ENCODE data around the gene TESK2. TPM values are rescaled to one million over a fixed set of nuclear protein-coding genes. Genes with fewer than 3 reads are reported as not detected.

TESK2 gene
- total and polyA plus RNA-seq, 2 of the 13 experiments (the other 11 are each of a cell fraction or from before 2014, with no cell fraction given): 5.5 to 9.6 TPM

DNA sequence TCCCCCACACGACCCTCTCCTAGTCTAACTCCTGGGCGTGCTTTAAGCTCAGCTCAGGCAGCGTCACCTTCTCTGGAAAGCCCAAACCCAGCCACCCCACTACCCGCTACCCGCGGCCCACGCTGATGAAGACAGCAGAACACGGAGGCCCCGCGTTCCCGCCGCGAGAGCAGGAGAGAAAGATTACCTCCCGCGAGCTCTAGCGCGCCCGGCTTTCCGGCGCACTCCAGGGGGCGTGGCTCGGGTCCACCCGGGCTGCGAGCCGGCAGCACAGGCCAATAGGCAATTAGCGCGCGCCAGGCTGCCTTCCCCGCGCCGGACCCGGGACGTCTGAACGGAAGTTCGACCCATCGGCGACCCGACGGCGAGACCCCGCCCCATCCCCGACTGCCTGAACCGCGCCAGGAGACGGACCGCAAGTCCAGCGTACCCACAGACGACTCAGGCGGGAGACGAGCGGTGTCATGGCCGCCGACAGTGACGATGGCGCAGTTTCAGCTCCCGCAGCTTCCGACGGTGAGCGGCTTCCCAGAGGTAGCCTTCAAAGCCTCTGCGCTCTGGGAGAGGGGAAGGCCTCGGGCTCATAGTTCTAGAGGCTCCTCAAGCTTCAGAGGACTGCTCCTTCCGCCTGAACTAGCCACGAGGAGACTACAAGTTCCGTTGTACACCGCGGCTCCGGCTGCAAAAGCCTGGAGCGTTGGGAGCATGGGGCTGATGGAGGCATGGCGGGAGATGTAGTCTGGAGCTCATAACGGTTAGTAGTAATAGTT is 151.0 kb downstream of the TESK2 start, which contains the start of the genes MUTYH and TOE1 (continued):
- TF ChIP-seq, protein P1, sequence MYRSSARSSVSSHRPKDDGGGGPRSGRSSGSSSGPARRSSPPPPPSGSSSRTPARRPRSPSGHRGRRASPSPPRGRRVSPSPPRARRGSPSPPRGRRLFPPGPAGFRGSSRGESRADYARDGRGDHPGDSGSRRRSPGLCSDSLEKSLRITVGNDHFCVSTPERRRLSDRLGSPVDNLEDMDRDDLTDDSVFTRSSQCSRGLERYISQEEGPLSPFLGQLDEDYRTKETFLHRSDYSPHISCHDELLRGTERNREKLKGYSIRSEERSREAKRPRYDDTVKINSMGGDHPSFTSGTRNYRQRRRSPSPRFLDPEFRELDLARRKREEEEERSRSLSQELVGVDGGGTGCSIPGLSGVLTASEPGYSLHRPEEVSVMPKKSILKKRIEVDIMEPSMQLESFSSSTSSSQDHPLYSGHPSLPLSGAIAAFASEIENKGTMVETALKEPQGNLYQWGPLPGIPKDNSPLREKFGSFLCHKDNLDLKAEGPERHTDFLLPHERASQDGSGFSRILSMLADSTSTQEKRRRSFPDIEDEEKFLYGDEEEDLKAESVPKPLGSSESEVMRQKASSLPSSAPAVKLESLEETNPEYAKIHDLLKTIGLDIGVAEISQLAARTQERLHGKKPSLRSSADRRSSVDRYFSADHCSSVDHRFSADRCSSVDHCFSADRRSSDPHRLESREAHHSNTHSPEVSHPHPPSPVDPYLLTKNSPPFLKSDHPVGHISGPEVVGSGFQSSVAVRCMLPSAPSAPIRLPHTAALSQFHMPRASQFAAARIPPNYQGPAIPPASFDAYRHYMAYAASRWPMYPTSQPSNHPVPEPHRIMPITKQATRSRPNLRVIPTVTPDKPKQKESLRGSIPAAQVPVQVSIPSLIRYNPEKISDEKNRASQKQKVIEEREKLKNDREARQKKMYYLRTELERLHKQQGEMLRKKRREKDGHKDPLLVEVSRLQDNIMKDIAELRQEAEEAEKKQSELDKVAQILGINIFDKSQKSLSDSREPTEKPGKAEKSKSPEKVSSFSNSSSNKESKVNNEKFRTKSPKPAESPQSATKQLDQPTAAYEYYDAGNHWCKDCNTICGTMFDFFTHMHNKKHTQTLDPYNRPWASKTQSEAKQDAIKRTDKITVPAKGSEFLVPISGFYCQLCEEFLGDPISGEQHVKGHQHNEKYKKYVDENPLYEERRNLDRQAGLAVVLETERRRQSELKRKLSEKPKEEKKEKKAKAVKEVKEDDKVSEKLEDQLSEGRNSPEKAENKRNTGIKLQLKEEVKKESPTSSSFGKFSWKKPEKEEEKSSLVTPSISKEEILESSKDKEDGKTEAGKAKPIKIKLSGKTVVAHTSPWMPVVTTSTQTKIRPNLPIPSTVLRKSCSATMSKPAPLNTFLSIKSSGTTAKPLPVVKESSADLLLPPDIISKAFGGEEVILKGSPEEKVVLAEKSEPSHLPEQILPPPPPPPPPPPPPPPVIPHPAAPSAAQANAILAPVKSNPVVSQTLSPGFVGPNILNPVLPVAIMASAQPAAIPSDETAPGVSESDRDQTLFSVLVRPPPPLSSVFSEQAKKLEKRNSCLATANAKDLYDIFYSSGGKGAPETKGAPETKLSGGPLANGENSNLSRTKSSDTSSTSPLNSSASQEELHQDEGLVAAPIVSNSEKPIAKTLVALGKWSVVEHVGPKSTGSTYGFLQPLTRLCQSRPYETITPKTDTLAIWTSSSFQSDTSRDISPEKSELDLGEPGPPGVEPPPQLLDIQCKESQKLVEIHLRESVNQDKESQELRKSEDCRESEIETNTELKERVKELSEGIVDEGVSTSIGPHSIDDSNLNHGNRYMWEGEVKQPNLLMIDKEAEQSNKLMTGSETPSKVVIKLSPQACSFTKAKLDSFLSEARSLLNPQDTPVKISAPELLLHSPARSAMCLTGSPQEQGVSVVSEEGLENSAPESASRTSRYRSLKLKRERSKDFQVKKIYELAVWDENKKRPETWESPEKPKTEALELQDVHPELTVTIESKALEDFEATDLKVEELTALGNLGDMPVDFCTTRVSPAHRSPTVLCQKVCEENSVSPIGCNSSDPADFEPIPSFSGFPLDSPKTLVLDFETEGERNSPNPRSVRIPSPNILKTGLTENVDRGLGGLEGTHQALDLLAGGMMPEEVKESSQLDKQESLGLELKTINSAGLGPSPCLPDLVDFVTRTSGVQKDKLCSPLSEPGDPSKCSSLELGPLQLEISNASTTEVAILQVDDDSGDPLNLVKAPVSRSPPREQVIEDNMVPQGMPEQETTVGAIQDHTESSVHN (CRISPR knock-in tag; IDR thresholded peaks at IDR 0.05): no peak
- TF ChIP-seq ZNF709 (CRISPR knock-in tag; IDR thresholded peaks at IDR 0.05) (peak; percentile 90), POLR2AphosphoS2 (IDR thresholded peaks at IDR 0.05; ENCODE audit: low read depth, low read length) (peak; percentile 35; the same call in 1 of the 2 replicates), ZKSCAN8 (CRISPR knock-in tag; IDR thresholded peaks at IDR 0.05; ENCODE audit: borderline replicate concordance) (no peak), CBX2 (IDR thresholded peaks at IDR 0.05; ENCODE audit: low read depth, low read length) (no peak), CBX2 (CRISPR knock-in tag; IDR thresholded peaks at IDR 0.05; ENCODE audit: low read depth) (no peak), ZNF367 (CRISPR knock-in tag; IDR thresholded peaks at IDR 0.05; ENCODE audit: borderline replicate concordance) (no peak), RNF2 (conservative IDR thresholded peaks at IDR 0.05; ENCODE audit: low read depth) (no peak; the same call in 1 of the 2 replicates), SP2 (CRISPR knock-in tag; IDR thresholded peaks at IDR 0.05) (peak; percentile 40), ZNF619 (CRISPR knock-in tag; IDR thresholded peaks at IDR 0.05) (no peak; the same call in 1 of the 2 replicates), CEBPG (CRISPR knock-in tag; IDR thresholded peaks at IDR 0.05) (0 out of 2 replicates have a peak, but pooled peaks have one; percentile 13), ZSCAN9 (CRISPR knock-in tag; IDR thresholded peaks at IDR 0.05; ENCODE audit: borderline replicate concordance) (peak; percentile 58; the same call in 1 of the 2 replicates), SMYD3 (CRISPR knock-in tag; IDR thresholded peaks at IDR 0.05) (no peak), SIX4 (CRISPR knock-in tag; IDR thresholded peaks at IDR 0.05) (no peak), ARID2 (CRISPR knock-in tag; IDR thresholded peaks at IDR 0.05; ENCODE audit: borderline replicate concordance) (0 out of 2 replicates have a peak, but pooled peaks have one; percentile 22), RFX1 (IDR thresholded peaks at IDR 0.05) (no peak)
- TF ChIP-seq, protein P2, sequence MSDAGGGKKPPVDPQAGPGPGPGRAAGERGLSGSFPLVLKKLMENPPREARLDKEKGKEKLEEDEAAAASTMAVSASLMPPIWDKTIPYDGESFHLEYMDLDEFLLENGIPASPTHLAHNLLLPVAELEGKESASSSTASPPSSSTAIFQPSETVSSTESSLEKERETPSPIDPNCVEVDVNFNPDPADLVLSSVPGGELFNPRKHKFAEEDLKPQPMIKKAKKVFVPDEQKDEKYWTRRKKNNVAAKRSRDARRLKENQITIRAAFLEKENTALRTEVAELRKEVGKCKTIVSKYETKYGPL (CRISPR knock-in tag; IDR thresholded peaks at IDR 0.05): no peak
- TF ChIP-seq, protein P3, sequence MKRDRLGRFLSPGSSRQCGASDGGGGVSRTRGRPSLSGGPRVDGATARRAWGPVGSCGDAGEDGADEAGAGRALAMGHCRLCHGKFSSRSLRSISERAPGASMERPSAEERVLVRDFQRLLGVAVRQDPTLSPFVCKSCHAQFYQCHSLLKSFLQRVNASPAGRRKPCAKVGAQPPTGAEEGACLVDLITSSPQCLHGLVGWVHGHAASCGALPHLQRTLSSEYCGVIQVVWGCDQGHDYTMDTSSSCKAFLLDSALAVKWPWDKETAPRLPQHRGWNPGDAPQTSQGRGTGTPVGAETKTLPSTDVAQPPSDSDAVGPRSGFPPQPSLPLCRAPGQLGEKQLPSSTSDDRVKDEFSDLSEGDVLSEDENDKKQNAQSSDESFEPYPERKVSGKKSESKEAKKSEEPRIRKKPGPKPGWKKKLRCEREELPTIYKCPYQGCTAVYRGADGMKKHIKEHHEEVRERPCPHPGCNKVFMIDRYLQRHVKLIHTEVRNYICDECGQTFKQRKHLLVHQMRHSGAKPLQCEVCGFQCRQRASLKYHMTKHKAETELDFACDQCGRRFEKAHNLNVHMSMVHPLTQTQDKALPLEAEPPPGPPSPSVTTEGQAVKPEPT (CRISPR knock-in tag; IDR thresholded peaks at IDR 0.05; ENCODE audit: low read depth): 0 out of 2 replicates have a peak, but pooled peaks have one; percentile 33
- TF ChIP-seq, protein P4, sequence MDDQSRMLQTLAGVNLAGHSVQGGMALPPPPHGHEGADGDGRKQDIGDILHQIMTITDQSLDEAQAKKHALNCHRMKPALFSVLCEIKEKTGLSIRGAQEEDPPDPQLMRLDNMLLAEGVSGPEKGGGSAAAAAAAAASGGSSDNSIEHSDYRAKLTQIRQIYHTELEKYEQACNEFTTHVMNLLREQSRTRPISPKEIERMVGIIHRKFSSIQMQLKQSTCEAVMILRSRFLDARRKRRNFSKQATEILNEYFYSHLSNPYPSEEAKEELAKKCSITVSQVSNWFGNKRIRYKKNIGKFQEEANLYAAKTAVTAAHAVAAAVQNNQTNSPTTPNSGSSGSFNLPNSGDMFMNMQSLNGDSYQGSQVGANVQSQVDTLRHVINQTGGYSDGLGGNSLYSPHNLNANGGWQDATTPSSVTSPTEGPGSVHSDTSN (CRISPR knock-in tag; IDR thresholded peaks at IDR 0.05; ENCODE audit: borderline replicate concordance): no peak
